DMS153 (cell line): Measurements from ENCODE around the gene VPS72.
"Not testable (repeated sequence)": the region's sequence is repeated elsewhere in the genome, so short reads cannot be mapped to it uniquely, and the experiment has no call there.

Experiments
- DNase-seq: peaks from one replicate; lab custom pipeline; 2025; lab: John Stamatoyannopoulos, UW

Gene VPS72

DNA sequence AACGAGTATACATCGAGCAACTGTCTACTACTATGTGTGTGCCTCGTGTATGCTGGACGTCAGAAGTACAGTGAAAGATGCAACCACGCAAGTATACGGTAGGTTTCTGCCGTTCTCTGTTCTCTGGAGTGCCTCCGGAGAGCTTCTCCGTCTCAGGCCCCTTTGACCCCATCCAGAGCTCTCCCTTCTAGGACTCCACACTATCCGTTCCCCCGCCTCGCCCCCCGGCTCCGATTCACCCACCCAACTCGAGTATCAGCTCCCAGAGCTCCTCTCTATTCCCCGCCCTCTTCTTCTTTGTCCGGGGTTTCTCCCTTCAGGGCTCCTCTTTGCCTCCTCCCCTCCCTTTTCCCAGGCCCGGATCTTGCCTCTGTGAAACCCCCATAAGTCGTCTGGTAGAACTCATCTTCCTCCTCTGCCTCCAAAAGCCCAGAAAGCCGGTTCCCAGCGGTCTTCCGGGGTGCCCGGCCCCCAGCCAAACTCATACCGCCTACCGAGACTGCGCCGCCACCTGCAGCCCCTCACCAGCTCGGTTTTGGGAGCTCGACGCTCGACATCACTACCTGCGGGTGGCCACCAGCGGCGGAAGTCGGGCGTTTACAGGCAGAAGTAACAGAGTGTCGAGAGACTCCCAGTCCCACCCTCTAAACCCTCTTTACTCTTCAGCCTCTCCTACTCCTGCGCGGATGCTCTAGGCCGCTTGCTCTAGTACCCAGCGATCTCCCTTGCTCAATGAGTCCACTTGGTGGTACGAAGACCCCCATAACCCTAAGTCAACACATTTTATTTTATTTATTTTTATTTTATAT, at the start of gene VPS72:
Gene VPS72, minus strand, starts transcription at position 561 of the 809 bp plus-strand sequence. Its CDS starts 76 bp downstream, at position 485.
- peak; percentile 93 for DNase-seq

GRCh38 chr1:151238467-151238739, 48.4 kb upstream of the VPS72 start:
- DNase-seq: no peak

DNA sequence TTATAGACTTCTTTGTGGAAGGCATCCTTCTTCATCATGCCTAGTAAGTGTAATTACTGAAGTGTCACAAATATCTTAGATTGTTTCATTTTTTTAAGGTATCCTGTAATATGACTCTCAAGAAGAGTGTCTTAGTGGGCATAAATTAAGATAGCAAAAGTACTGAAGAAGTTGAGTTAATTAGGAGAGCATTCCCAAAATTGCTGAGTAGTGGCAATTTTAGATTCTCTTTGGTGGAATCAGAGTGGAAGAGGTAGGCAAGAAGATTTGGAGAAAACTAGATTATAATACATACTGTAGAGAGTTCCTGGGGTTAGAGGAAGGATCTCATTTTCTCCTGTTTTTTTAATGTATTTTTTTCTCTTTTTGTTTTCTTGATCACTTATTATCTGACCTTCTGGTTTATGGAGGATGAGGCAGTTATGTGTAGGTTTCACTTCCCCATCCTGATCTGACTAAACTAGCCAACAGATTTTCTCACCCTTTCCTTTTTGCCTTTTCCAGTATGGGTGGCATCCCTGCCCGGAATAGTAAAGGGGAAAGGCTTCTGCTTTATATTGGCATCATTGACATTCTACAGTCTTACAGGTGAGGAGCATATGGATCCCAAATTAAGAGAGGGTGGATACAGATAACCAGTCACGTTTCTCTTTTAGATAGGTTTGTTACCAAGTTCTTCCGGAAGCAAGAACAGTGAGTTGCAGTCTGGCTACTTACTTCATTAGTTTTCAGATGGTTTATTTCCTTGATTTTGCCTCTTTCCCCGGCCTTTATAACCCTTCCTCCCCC, 47.9 kb upstream of the VPS72 start:
- no peak for DNase-seq

DNA sequence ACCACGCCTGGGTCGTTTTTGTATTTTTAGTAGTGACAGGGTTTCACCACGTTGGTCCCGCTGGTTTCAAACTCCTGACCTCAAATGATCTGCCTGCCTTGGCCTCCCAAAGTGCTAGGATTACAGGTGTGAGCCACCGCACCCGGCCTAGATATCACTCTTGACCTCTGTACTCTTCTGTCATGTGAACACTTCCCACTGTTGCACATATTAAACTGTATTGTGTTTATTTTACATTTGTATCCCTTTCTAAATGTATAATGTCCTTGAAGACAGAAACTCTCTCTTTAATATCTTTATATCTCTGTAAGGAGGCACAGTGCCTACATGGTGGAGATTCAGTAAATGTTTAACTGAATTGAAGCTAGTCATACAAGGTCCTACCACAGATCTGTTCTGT, 45.2 kb upstream of the VPS72 start:
- DNase-seq: no peak

- no peak for DNase-seq
Observed at GRCh38 chr1:151222130-151222529, 32.1 kb upstream of the VPS72 start.

GRCh38 chr1:151221616-151222015, 31.6 kb upstream of the VPS72 start:
- no peak for DNase-seq

DNA sequence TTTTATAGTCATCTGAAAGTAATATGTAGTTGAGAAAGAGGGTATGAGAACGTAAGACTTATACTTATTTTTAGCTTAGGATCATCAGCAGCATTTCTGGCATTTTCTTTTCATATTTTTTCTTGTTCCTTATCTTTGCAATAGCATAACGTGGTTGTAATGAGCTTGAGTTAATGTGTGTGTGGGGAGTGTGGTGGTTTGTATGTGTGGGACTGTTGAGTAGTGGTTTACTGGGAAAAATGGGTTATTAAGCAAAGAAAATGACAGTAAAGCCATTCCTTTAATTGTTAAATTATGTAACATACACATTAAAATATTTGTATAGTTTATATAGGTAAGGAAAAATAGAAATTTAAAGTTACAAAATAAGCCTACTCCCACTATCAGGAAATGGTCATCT, 23.6 kb upstream of the VPS72 start:
- no peak for DNase-seq

DNA sequence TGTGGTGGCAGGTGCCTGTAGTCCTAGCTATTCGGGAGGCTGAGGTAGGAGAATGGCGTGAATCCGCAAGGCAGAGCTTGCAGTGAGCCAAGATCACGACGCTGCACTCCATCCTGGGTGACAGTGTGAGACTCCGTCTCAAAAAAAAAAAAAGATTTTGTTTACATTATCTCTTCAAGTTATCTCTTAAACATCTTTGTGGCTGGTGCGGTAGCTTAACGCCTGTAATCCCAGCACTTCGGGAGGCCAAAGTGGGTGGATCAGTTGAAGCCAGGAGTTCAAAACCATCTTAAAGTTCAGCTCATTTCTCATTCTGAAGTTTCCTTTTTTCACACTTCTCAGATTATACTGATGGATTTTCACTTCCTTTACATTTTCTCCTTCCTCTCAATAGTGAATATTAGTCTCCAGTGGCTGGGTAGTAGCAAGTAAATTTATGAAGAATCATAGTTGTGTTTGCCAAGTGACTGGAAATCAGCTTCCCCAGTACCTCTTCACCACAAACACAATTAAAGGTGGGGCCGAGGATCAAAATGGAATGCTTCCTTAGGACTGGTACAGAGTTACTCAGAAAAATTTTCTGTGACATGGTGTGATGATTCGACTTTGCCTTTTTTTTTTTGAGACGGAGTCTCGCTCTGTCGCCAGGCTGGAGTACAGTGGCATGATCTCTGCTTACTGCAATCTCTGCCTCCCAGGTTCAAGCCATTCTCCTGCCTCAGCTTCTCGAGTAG, 22.1 kb upstream of the VPS72 start:
- no peak for DNase-seq

- DNase-seq: no peak
Observed at GRCh38 chr1:151210830-151211229, 20.8 kb upstream of the VPS72 start.

DNA sequence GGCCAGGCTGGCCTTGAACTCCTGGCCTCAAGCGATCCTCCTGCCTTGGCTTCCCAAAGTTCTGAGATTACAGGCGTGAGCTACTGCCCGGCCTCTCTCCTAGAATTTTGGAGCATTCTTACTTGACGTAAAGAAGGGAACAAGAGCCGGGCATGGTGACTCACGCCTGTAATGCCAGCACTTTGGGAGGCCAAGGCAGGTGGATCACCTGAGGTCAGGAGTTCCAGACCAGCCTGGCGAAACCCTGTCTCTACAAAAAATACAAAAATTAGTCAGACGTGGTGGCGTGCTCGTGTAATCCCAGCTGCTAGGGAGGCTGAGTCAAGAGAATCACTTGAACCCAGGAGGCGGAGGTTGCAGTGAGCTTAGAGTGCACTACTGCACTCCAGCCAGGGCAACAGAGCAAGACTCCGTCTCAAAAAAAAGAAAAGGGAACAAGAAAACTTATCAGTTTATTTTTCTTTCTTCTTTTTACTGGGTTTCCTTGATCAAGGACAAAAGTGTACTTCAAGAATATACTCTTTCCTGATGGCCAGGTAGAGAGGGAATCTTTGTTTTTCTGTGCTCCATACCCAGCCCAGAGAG, 15.5 kb upstream of the VPS72 start:
- not testable (repeated sequence) for DNase-seq

DNA sequence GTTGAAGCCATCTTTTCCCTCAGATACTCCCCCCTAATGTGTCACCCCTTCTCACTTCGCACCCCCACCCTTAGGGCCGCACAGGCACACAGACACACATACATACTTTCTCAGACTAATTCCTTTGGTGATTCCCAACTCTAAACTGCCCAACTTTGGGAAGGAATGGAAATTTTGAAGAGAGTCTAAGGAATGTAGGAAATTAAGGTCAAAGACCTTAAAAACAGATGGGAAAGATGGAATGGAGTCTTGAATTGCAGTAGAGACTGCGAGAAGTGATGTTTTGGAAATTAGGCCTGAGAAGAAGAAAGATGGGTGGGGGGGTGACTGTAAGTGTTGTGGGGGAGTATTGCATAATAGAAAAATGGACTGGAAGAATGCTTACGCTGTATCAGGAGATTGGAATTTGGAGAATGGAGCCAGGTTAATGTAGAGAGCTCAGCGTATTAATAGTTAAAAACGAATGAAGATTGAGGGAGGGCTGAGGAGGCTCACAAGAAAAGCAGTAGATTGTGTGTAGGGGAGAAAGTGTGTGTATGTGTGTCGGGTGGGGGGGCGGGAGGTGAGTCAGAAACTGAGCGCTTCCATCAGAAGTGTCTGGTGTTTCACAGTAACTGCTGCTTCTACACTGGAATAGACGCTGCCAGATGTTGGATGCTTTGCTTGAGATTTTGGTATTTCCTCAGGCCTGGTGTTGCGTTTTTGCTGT, 10.0 kb upstream of the VPS72 start:
- no peak for DNase-seq

GRCh38 chr1:151198254-151199127, 8.5 kb upstream of the VPS72 start, which contains the start of gene PIP5K1A:
TSS of gene PIP5K1A (plus strand) at chr1:151198552. CDS start at chr1:151198997, 445 bp downstream.
- peak; percentile 99 for DNase-seq

GRCh38 chr1:151197863-151198253, 7.9 kb upstream of the VPS72 start:
- DNase-seq: peak; percentile 50

DNA sequence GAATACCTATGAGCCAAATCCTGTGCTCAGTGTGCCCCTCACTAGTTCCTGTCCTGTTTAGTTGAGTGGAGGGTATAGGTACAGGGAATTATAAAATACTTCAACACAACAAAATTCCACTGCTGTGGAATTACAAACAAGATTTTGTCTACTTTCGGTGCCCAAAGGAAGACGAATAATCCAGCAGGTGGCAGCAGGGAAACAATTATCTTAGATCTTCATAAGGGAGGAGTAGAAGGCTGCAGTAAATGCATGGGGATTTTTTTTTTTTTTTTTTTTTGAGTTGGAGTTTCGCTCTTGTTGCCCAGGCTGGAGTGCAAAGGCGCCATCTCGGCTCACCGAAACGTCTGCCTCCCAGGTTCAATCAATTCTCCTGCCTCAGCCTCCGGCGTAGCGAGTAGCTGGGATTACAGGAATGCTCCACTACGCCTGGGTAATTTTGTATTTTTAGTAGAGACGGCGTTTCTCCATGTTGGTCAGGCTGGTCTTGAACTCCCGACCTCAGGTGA, 6.3 kb upstream of the VPS72 start:
- peak; percentile 86 for DNase-seq

DNA sequence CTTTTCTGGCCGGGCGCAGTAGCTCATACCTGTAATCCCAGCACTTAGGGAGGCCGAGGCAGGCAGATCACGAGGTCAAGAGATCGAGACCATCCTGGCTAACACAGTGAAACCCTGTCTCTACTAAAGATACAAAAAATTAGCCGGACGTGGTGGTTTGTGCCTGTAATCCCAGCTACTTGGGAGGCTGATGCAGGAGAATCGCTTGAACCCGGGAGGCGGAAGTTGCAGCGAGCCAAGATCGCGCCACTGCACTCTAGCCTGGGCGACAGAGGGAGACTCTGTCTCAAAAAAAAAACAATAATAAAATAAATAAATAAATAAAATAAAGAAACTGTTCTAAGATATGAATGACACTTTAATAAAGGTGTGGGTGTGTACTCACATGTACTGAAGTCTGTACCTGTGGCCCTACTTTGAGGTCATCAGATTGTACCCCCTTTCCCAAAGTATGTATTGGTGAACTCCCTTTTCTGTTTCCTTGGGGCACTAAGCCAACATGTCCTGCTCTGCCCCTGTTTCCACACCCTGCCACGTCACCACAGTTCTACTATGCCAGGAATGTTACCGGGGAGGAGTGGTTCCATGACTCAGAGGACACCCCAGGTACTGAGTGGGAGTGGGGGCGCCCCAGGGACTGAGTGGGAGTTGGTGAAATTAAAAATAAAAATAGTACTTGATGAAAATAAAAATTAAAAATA, 5.0 kb upstream of the VPS72 start:
- not testable (repeated sequence) for DNase-seq

- DNase-seq: no peak
Observed at GRCh38 chr1:151193856-151194255, 3.9 kb upstream of the VPS72 start.

DNA sequence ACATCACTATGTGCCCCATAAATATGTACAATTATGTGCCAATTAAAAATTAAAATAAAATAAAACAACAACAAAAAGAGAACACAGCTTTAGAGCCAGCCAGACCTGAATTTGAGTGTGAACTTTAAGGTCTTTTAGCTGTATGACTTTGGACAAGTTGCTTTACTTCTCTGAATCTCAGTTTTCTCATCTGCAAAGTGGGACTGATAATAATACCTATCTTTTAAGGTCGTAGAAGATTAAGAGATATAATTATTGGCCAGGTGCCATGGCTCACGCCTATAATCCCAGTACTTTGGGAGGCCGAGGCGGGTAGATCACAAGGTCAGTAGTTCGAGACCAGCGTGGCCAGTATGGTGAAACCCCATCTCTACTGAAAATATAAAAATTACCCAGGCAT, 3.3 kb upstream of the VPS72 start:
- no peak for DNase-seq

DNA sequence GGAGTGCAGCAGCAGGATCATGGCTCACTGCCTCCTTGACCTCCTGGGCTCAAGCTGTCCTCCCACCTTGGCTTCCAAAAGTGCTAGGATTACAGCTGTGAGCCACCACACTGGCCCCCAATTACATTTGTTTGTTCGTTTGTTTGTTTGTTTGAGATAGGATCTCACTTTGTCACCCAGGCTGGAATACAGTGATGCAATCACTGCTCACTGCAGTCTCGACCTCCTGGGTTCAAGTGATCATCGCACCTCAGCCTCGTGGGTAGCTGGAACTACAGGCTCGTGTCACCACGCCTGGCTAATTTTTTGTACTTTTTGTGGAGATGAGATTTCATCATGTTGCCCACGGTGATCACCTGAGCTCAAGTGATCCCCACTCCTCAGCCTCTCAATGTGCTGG, 2.0 kb upstream of the VPS72 start:
- DNase-seq: no peak

DNA sequence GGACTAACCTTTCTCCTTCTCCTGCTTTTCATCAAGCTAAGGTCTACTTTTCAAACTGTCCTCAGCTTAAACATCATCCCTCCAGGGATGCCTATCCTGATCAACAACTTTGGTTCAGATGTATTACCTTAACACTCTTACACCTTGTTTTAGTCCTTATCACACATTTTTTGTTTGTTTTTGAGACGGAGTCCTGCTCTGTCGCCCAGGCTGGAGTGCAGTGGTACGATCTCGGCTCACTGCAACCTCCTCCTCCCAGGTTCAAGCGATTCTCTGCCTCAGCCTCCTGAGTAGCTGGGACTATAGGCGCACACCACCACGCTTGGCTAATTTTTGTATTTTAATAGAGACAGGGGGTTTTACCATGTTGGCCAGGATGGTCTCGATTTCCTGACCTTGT, 1.3 kb downstream of the VPS72 start:
- DNase-seq: not testable (repeated sequence)

DNA sequence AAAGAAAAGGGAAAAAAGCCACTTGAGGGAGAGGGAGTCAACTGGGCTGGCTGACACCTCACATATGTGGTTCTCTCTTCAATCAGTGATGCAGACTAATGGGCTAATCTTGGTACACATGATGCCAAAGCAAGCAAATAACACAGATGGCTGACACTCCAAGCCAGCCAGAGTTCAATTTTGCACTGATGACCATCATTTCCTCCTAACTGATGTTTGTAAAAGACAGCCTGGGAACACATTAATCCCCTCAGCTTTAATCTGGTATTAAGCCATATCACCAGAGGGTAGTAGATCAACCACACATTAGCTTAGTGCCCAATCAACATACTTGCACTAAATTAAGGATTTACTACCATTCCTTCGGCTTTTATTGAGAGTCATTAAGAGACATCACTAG, 2.8 kb downstream of the VPS72 start:
- DNase-seq: no peak
